Uterus (tissue), 2 donors: ENCODE measurements around the gene KIF5A.

Experiments used
- POLR2A ChIP-seq, 2 donors: fragments of 450-650 bp; IDR thresholded peaks; one replicate each; pipeline ENCODE4 v1.6.1; 2016; ENCODE audit warnings: antibody characterized with exemption in 2 of 2, mild to moderate bottlenecking in 1 of 2, moderate library complexity in 1 of 2
- TF ChIP-seq, protein P1 (sequence below), 4 experiments: fragments of 200-600 bp in 2 of 4; fragments of 450-650 bp in 2 of 4; sonication (generic) in 2 of 4; IDR thresholded peaks; one replicate each; pipeline ENCODE4 v1.5.1; 2016 to 2019; ENCODE audit warnings: antibody characterized with exemption in 4 of 4, mild to moderate bottlenecking in 2 of 4, moderate library complexity in 1 of 4

DNA sequence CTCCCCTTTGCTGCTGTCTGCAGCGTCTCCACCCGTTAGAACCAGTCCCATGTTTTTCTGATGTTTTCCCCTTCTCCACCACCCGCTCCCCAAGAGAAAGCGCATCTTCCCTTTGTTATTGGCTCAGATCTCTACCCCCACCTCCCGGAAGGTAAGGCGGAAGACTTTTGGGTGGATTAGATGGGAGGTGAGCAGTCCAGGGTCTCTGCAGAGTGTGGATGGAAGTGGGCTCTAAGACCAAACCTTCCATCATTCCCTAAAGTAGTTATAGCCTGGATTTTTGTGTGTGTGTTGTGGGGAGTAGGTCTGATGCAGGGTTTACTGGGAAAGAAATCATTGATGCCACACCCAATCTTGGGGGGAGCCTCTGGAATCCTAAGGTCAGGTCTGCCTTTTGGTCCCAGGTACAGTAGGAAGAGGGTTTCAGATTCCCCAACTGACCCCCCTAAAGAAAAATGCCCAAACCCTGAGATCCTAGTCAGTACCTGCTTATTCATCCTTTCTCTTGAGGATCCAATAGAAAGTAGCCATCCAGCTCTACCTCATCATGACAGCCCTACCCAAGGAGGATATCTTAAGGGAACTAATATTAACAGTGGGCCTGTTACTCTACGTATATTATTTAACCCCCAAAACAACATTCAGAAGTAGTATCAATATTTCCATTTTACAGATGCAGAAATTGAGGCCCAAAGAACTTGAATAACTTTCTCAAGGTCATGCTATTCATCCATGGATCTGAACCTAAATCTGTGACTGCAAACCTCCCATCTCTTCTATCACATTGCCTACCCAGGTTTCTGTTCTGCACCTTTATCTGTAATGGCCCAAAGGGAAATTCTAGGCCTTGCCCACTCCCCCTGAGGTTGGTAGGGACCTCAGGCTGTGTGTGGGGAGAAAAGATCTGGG is 1.1 kb downstream of the KIF5A start:
- TF ChIP-seq, protein P1, sequence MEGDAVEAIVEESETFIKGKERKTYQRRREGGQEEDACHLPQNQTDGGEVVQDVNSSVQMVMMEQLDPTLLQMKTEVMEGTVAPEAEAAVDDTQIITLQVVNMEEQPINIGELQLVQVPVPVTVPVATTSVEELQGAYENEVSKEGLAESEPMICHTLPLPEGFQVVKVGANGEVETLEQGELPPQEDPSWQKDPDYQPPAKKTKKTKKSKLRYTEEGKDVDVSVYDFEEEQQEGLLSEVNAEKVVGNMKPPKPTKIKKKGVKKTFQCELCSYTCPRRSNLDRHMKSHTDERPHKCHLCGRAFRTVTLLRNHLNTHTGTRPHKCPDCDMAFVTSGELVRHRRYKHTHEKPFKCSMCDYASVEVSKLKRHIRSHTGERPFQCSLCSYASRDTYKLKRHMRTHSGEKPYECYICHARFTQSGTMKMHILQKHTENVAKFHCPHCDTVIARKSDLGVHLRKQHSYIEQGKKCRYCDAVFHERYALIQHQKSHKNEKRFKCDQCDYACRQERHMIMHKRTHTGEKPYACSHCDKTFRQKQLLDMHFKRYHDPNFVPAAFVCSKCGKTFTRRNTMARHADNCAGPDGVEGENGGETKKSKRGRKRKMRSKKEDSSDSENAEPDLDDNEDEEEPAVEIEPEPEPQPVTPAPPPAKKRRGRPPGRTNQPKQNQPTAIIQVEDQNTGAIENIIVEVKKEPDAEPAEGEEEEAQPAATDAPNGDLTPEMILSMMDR (IDR thresholded peaks at IDR 0.05) = no peak
- TF ChIP-seq POLR2A (IDR thresholded peaks at IDR 0.05) = no peak
